ENCODE data around the gene MCF2L.
"Not testable (repeated sequence)": the region's sequence is repeated elsewhere in the genome, so short reads cannot be mapped to it uniquely, and the experiment has no call there.

Gene MCF2L

DNA sequence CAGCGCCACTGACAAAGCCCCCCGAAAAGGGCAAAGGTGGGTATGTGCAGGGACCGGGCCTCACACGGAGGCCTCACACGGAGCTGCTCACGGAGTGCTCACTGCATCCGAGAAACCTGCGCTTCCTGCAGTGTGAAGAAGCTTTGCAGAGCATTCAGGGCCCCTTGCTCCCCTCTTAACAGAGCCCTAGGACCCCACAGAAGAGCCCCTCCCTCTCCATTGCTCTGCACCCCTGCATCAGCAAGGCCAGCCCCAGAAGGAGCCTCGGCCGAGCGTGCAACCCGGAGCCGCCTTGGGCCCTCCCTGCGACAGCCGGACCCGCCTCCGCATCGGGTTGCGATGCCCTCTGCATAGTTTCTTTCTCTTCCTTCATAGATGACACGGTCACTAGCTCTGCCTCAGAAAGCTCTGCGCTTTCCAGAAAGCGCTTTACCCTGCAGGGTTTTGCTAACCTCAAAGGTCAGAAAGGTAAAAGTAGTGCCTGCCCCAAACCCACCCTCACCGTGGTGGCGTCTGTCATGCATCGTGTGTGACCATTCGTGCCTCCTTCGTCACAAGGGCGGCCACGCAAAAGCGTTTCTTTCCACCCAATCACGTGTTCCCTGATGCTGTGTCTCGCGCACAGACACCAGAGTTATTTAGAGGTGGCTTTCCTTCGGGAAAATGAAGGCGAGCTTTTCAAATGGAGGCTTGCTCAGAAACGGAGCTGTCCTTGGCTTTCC is 120.8 kb downstream of the MCF2L start:
- FAIRE-seq: no peak

DNA sequence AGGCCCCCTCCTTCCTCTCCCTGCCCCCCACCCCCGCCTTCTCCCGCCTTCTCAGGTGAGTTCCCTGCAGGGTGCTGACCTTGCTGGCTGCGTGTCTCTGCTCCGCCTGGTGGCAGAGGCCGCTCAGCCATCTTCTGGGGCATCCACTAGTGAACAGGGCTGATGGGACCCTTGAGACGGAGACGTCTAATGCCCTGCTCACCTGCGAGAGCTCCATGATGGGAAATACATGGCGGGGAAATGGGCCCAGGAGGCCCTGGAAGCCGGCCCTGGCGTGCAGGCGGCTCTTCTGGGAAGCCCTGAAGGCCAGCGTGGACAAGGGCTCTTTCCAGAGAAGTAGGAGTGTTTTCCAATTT is 121.4 kb downstream of the MCF2L start:
- no peak for DNase-seq (ENCODE audit: insufficient read length, low spot score)
- FAIRE-seq: no peak

More for the DNA sequence above, 120.8 kb downstream of the MCF2L start:
- no peak for DNase-seq (ENCODE audit: insufficient read length, low spot score)

DNA sequence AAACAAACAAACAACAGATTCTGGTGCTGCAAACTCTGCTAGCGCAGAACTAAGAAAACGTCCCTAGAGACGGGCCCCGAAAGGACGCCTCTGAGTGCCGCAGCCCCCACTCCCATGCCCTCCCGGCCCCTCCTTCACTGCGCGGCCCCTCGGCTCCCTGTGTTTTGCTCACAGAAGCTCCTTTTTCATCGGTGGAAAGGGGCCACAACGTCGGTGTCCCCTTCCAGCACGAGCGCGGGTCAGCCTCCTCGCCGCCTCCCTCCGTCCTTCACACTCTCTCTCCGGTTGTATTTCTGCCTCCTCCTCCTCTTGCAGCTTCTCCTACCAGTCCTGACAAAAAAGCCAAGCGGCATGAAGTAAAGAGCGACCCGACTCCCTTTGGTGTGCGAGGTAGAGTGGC is 121.8 kb downstream of the MCF2L start:
- FAIRE-seq (no peak), DNase-seq (ENCODE audit: insufficient read length, low spot score) (no peak)

DNA sequence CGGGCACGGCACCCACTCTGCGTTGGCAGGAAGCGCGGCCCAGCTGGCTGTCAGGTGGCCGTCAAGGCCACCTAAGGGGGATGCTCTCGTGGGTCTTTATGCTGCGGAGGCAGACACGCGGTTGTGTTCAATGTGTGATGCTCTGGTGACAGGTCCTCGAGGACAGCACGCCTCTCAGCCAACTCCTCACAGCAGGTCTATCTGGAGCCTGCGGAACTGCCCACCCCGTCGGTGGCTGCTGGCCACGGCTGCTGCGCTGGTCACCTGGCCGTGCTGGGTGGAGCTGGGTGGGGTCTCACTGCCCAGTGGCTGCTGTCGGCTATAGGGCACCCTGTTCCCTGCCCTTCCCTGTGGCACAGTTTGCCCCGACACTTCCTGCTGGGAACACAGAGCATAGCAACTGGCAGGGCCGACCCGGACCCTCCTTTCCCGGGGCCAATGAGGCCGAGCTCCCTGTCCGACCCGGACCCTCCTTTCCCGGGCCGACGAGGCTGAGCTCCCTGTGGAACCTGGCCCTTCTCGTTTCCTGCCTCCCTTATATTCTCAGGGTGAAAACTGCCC is 122.3 kb downstream of the MCF2L start:
- no peak for FAIRE-seq
- DNase-seq (ENCODE audit: insufficient read length, low spot score): no peak

DNA sequence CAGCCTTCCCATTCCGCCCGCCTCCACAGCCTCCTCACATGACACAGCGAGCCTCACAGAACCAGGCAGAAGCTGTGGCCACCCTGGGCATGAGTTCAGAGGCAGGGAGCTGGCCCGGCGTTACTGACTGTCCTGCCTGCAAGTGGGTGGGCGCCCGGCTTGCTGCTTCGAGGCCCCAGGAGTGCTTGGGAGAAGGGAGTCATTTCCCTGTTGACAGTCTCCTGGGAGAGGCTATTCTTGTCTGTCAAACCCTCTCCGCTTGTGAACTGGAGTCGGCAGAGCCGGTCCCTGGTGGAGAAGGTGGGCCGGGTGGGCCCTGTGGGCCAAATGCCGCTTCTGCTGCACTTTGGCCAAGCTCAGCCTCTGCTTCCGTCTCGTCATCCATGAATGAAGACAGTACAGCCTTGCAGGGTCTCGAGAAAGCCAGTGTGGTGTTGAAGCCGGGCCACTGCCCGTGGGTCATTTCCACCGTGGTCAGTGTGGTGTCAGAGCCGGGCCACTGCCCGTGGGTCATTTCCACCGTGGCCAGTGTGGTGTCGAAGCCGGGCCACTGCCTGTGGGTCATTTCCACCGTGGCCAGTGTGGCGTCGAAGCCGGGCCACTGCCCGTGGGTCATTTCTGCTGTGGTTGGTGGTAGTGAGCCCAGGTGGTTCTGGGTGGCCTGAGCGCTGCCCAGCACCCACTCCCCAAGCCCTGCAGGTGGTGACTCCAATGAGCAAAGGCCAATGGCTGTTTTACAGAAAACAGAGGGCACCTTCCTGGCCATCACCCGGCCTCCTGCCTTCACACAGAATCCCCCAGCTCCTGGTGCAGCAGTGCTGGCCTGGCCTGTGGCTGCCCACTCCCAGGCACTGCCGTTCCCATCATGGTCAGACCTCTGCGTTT is 123.1 kb downstream of the MCF2L start:
- FAIRE-seq (no peak), DNase-seq (ENCODE audit: insufficient read length, low spot score) (no peak)

DNA sequence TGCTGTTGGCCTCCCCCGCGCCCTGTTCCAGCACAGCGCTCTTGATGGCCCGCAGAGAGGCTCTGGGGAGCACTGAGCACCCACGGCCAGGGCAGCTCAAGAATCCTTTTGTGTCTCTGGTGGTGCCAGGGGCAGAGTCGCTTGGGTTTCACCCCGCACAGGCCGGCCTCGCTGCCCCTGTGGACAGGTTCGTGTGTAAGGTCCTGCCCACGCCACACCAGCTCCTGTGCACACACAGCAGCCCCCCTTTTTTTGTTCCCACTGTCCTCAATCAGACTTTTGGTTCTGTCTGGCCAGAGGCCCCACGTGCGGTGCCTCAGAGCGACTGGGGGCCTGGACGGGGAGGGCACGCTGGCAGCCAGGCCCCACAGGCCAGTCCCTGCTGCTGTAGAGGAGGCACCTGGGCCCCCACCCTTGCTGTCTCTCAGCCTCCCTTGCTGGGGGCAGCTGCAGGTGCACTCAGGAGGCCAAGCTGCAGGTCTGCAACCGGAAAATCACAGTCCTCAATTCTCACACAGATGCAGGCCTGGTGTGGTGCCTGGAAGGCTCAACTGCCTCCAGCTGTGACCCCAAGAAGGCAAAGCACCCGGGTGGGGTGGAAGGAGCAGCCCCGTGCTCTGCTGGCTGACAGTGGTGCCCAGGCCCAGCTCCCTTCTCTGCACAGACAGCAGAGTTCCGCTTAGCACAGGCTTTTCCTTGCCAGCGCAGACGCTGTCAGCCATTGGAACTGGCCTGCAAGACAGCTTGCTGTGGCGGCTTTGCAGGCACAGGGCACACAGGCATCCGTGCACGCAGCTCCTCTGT is 124.0 kb downstream of the MCF2L start:
- FAIRE-seq (no peak), DNase-seq (ENCODE audit: insufficient read length, low spot score) (no peak)

DNA sequence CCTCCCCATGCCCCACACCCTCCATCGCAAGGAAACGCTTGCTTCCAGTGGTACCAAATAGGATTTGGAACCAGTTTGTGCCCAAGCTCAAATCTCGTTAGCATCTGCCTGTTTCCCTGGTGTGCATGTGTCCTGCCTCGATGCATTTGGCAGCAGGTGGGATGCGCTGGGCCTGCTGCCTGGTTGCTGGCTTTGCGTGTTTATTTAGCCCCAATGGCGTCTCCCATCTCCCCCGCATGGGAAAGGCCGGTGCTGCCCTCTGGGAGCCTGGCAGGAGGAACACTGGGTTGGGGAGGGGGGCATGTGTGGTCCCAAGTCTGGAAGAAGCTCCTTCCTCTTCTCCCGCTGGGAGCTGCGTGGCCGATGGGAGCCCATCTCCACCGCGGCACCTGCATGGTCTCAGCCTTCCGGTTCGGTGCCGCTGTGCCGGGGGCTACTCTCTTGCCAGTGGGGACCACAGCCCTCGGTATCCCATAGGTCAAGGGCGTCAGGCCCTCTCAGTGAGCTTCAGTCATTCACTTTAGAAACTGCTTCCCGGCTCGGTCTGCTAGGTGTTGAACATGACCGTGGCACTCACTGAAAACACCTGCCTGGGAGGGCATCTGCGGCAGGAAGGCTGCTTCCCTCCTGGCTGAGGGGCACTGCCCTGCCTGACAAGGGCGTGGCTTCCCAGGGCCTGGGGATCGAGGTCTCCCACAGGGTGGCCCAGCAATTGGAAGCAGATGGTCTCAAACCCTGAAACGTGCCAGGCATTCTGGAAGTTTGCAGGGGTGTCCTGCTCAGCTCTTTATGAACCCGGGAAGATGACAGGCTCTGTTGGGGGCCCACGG is 124.8 kb downstream of the MCF2L start:
- DNase-seq (ENCODE audit: insufficient read length, low spot score) (no peak), FAIRE-seq (no peak)

DNA sequence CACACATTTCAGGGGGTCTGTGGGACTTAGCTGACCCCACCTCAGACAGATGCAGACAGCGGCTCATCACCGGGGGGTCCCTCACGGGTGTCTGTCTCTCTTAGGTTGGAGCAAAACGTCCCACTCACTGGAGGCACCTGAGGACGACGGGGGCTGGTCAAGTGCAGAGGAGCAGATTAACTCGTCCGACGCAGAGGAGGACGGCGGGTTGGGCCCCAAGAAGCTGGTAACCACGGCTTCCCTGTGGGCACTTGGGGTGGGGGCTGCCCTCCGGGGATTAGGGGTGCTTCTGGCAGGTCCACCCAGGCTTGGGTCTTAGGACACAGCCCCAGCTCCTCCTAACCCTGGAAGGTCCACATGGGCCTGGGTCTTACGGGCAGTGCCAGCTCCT is 125.4 kb downstream of the MCF2L start:
- DNase-seq (ENCODE audit: insufficient read length, low spot score) (no peak), FAIRE-seq (no peak)

DNA sequence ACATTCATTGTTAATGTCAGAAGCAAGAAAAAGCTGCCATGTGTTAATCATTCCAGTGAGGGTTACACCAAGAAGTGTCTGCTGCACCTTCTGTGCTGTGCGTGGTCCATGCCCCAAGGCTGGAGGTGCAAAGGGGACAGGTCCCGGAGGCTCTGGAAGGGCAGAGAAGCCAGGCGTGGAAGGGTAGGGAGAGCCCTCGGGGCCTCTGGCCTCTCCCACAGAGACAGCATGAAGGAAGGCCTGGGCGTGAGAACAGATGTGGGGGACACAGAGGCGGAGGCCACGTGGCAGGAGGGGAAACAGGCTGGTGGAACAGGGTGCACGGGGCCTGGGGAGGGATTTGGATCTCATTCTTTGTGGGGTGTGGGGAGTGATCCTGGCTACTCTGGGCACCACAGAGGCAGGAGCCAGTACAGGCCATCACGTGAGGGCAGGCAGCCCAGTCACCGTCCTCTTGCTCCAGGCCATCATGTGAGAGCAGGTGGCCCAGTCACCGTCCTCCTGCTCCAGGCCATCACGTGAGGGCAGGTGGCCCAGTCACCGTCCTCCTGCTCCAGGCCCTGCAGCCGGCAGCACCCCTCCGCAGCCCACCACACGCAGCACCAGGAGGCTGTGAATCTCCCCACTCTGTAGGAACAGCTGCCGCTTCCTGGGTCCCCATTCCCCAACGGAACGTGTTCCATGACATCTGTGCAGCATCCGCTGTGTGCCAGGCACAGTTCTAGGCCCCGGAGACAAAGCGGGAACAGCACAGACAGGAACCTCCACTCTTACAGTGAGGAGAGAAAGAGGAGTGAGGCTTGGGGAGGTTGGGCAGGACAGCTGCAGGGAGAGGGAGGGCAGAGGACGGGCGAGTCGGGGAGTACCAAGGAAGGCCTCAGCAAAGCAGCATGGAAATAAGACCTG is 126.4 kb downstream of the MCF2L start:
- no peak for DNase-seq (ENCODE audit: insufficient read length, low spot score)

DNA sequence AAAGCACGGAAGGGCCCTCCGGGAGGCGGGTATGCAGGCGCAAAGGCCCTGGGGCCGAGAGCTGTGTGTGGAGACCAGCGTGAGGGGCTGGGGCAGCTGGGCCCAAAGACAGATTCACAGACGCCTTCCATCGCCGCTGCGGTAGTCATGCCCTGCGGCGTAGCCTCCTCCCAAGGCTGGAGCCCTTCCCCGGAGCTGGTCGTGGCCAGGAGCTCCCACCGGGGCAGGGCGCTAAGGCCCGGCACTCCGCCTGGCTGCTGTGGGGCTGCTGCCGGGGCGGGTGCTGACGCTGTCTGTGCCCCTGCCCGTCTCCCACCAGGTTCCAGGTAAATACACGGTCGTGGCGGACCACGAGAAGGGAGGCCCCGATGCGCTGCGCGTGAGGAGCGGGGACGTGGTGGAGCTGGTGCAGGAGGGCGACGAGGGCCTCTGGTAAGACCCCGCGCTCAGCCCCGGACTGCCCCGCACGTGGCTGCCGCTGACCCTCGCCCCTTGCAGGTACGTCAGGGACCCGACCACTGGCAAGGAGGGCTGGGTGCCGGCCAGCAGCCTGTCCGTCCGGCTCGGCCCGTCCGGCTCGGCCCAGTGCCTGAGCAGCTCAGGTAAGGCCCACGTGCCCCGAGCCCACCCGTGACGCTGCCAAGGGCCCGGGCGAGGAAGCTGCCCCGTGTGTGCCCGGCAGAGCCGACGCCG is 127.2 kb downstream of the MCF2L start:
- DNase-seq (ENCODE audit: insufficient read length, low spot score) (no peak), FAIRE-seq (no peak)

More for the DNA sequence above, 126.4 kb downstream of the MCF2L start:
- no peak for FAIRE-seq

DNA sequence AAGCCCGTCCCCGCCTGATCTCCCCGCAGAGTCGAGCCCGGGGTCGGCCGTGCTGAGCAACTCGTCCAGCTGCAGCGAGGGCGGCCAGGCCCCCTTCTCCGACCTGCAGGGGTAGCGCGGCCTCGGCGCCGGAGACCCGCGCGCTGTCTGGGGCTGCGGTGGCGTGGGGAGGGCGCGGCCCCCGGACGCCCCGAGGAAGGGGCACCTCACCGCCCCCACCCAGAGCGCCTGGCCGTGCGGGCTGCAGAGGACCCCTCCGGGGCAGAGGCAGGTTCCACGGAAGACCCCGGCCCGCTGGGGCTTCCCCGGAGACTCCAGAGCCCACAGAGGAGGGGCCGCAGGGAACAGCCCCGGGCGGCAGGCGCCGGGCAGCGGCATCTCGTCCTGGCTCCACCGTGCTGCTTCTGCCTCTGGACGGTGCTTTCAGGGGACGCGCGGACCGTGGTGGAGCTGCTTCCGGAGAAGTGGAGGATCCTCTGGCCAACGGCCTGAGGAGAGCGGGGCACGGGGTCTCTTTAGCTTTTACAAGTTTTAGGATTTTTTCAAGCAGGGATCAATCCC is 127.8 kb downstream of the MCF2L start:
- DNase-seq (ENCODE audit: insufficient read length, low spot score) (no peak), FAIRE-seq (no peak)

DNA sequence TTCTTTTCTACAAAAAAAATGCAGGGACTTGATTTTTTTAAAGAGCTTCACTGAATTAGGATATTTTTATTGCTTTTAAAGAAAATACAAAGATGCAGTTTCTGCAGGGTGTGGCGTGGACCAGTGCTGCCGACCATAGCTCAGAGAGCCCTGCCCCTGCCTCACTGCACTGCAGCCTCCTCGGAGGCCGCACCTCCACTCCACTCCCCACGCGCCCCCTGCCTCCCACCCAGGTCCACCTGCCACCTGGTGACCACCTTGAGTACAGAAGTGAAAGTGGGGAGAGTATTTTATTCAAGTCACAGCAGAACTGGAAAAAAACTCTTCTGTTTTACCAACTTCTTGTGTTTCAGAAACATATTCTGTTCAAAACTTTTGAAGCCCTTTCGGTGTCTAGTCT is 128.6 kb downstream of the MCF2L start:
- no peak for FAIRE-seq
- no peak for DNase-seq (ENCODE audit: insufficient read length, low spot score)

DNA sequence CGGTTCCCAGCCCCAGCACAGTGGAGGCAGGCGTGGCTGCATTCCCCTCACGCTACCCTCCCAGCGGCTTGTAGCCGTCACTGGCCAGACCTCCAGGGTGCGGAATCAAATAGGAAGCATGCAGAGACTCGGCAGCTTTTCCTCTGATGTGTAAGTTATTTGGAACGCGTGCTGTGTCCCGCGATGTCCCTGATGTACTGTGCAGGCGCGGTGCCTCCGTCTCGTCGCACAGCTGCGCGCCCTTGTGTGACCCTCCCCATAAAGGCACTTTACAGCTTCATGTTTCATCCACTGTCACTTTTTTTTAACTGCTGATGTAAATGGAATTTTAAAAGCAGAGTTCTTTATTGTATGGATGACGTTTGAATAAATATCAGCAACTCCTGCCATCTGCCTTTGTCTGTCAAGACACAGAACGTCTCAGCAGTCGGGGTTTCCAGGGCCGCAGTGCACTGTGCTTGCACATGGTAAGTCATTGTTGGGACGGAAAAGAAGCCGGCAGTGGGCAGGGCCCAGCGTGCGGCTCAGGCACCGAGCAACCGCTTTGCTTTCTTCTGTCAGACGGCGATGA is 129.2 kb downstream of the MCF2L start:
- DNase-seq (ENCODE audit: insufficient read length, low spot score): no peak
- no peak for FAIRE-seq

DNA sequence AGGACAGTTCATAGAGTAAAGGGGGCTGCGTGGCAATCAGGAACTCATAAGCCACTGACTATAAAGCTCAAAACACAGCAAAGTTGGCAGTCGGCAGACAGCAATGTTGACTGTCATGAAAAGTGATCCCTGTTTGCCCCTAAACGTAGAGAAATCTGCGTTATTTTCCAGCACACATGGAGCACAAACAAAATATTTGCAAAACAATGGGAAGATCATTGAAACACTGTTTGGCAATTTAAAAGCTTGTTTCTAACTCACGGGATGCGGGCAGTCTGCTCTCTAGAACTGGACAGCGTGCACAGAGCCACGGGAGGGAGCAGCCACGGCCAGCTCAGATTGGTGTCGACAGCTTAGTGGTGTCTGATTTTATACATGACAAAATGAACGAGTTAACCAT is 130.1 kb downstream of the MCF2L start:
- FAIRE-seq (no peak), DNase-seq (ENCODE audit: insufficient read length, low spot score) (no peak)

DNA sequence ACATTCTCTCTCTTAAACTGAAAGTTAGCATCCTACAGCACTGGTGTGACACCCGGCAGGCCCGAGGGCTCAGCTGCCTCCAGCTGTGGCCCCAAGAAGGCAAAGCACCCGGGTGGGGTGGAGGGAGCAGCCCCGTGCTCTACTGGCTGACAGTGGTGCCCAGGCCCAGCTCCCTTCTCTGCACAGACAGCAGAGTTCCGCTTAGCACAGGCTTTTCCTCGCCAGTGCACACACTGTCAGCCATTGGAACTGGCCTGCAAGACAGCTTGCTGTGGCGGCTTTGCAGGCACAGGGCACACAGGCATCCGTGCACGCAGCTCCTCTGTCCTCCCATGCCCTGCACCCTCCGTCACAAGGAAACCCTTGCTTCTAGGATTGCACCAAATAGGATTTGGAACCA is 133.3 kb downstream of the MCF2L start:
- FAIRE-seq; DNase-seq (ENCODE audit: insufficient read length, low spot score): not testable (repeated sequence)

DNA sequence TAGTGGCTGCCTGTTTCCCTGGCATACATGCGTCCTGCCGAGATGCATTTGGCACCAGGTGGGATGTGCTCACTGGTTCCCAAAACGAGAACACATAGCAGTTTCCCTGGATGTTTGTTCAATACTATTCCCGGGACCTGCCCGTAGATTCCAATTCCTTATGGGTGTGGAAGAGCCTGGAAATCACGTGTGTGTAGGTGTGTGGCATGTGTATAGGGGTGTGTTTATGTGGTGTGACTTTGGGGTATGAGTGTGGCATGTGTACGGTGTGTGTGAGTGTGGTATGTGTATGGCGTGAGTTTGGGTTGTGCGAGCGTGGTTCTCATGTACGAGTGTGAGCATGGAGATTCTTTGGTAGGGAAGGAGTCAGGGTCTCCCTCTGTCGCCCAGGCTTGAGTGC is 133.7 kb downstream of the MCF2L start:
- DNase-seq (ENCODE audit: insufficient read length, low spot score) (no peak), FAIRE-seq (no peak)

DNA sequence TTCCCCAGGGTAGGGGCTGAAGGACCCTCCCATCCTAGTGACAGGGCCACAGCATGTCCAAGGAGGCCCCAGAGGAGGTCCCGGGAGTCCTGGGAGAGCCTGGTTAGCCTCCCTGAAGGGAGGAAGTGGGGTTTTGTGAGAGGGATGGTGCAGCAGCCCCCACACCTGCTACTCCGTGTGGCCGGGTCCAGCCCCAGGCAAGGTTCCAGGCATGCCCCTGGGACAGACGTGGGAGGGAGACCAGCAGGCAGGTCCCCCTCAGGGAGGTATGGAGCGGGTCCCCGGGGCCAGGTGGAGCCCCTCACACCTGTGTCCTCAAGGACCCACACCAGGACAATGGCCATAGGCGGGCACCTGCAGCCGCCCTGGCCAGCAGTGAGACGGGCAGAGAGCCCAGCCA is 134.6 kb downstream of the MCF2L start:
- FAIRE-seq: no peak

More for the DNA sequence above, 134.6 kb downstream of the MCF2L start:
- no peak for DNase-seq (ENCODE audit: insufficient read length, low spot score)

All from GM19239 (cell line).